Calu3 (cell line): Measurements from ENCODE around the gene DYNC1LI2. TPM values are rescaled to one million over a fixed set of nuclear protein-coding genes. Genes with fewer than 3 reads are reported as not detected.

Experiments used
- BruUV-seq: library from RNA; stranded (reverse); fragments of 400-500 nt; replicated peaks from 2 replicates; lab custom pipeline; 2021; lab: Mats Ljungman, UMichigan
- CTCF ChIA-PET: fragments of 300-600 bp; sonication (Branson Sonifier 250); formaldehyde crosslinking; loops from one replicate; lab custom pipeline; 2022; ENCODE audit warnings: antibody characterized with exemption; lab: Charles Lee
- DNase-seq: peaks from one replicate; pipeline ENCODE4 v3.0.0; 2022
- H3K27ac Mint-ChIP-seq: one replicate; pipeline ENCODE4 v1.8.0; 2022; ENCODE audit warnings: mixed read lengths; ENCODE audit not compliant: unreplicated experiment
- H3K27me3 Mint-ChIP-seq: one replicate; pipeline ENCODE4 v1.8.0; 2022; ENCODE audit warnings: mixed read lengths; ENCODE audit not compliant: unreplicated experiment
- H3K36me3 Mint-ChIP-seq: one replicate; pipeline ENCODE4 v1.8.0; 2022; ENCODE audit warnings: mild to moderate bottlenecking, moderate library complexity, mixed read lengths; ENCODE audit not compliant: insufficient read depth, unreplicated experiment
- H3K4me1 Mint-ChIP-seq: one replicate; pipeline ENCODE4 v1.8.0; 2022; ENCODE audit warnings: mild to moderate bottlenecking, low read depth, mixed read lengths; ENCODE audit not compliant: unreplicated experiment
- H3K4me3 Mint-ChIP-seq: one replicate; pipeline ENCODE4 v1.8.0; 2022; ENCODE audit warnings: mild to moderate bottlenecking, low read depth, moderate library complexity, mixed read lengths; ENCODE audit not compliant: unreplicated experiment
- H3K9me3 Mint-ChIP-seq: one replicate; pipeline ENCODE4 v1.8.0; 2022; ENCODE audit warnings: low read depth, mixed read lengths; ENCODE audit not compliant: unreplicated experiment
- intact Hi-C: fragments of 100-400 bp; cut with micrococcal nuclease; formaldehyde crosslinking; loops from one replicate; pipeline ENCODE4 v1.10.0; 2022; ENCODE audit not compliant: unreplicated experiment
- total RNA-seq: library from RNA; stranded (reverse); gene quantifications from 2 replicates; pipeline ENCODE4 v1.2.3, GENCODE V29; 2022
- TF ChIP-seq, protein P1 (sequence below): fragments of 200-600 bp; IDR thresholded peaks from one replicate; pipeline ENCODE4 v1.8.0; 2022; ENCODE audit warnings: antibody characterized with exemption; ENCODE audit not compliant: unreplicated experiment

Gene DYNC1LI2
- total RNA-seq, 1 experiment from 2014 or later, result 152 TPM

- Mint-ChIP-seq H3K4me1 (peaks cover 31% of the 10 kb centered on the region), H3K9me3 (no peaks in the 10 kb centered on the region), H3K27me3 (no peaks in the 10 kb centered on the region), H3K36me3 (peaks cover 35% of the 10 kb centered on the region), H3K27ac (peak overlapping the region; percentile 56), H3K4me3 (peak overlapping the region; percentile 89)
- BruUV-seq, result no TSS peak
- intact Hi-C loops, result loop anchor here (10.0 kb wide), 1 partner anchor 81 kb away; no protein-coding TSS in a partner anchor
- CTCF ChIA-PET, result interaction anchor here (0.6 to 1.6 kb wide), 6 partner anchors 9 to 88 kb away, joined by 3 to 6 read pairs (median 4); no protein-coding TSS in a partner anchor
- TF ChIP-seq, protein P1, sequence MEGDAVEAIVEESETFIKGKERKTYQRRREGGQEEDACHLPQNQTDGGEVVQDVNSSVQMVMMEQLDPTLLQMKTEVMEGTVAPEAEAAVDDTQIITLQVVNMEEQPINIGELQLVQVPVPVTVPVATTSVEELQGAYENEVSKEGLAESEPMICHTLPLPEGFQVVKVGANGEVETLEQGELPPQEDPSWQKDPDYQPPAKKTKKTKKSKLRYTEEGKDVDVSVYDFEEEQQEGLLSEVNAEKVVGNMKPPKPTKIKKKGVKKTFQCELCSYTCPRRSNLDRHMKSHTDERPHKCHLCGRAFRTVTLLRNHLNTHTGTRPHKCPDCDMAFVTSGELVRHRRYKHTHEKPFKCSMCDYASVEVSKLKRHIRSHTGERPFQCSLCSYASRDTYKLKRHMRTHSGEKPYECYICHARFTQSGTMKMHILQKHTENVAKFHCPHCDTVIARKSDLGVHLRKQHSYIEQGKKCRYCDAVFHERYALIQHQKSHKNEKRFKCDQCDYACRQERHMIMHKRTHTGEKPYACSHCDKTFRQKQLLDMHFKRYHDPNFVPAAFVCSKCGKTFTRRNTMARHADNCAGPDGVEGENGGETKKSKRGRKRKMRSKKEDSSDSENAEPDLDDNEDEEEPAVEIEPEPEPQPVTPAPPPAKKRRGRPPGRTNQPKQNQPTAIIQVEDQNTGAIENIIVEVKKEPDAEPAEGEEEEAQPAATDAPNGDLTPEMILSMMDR, result no peak
- peak; percentile 64 for DNase-seq
These were observed 55.3 kb downstream of the DYNC1LI2 start for GRCh38 chr16:66695935-66696668.

GRCh38 chr16:66695471-66695934 is 55.9 kb downstream of the DYNC1LI2 start:
- Mint-ChIP-seq H3K4me1 (peaks cover 37% of the 10 kb centered on the region), H3K9me3 (no peaks in the 10 kb centered on the region), H3K36me3 (peaks cover 36% of the 10 kb centered on the region), H3K27me3 (no peaks in the 10 kb centered on the region), H3K27ac (peak overlapping the region; percentile 56), H3K4me3 (peak overlapping the region; percentile 89)
- intact Hi-C loops, result loop anchor here (10.0 kb wide), 1 partner anchor 81 kb away; no protein-coding TSS in a partner anchor
- TF ChIP-seq, protein P1, result no peak
- CTCF ChIA-PET, result interaction anchor here (0.6 to 1.6 kb wide), 4 partner anchors 23 to 1455 kb away, joined by 3 to 5 read pairs (median 3); no protein-coding TSS in a partner anchor
- no peak for DNase-seq
- no TSS peak for BruUV-seq

DNA sequence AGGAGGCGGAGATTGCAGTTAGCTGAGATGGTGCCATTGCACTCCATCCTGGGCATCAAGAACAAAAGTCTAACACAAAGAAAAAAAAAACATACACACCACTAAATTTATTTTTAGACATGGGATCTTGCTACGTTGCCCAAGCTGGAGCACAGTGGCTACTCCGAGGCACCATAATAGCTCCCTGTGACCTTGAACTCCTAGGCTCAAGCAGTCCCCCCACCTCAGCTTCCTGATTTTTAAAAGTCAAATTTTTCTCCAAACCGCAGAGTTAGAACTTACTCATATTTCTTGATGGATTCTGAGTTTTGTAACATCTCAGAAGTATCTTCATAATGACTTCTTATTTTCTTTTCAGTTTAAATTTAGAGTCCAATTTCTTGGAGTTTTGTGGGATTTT is 58.3 kb downstream of the DYNC1LI2 start:
- Mint-ChIP-seq H3K27ac (no peak overlapping the region), H3K36me3 (peaks cover 39% of the 10 kb centered on the region), H3K4me1 (peaks cover 42% of the 10 kb centered on the region), H3K27me3 (no peaks in the 10 kb centered on the region), H3K9me3 (no peaks in the 10 kb centered on the region), H3K4me3 (no peak overlapping the region)
- no peak for DNase-seq
- no TSS peak for BruUV-seq
- CTCF ChIA-PET, result no interaction called here
- TF ChIP-seq, protein P1, result no peak
- intact Hi-C loops, result loop anchor here (10.0 kb wide), 1 partner anchor 78 kb away; no protein-coding TSS in a partner anchor

DNA sequence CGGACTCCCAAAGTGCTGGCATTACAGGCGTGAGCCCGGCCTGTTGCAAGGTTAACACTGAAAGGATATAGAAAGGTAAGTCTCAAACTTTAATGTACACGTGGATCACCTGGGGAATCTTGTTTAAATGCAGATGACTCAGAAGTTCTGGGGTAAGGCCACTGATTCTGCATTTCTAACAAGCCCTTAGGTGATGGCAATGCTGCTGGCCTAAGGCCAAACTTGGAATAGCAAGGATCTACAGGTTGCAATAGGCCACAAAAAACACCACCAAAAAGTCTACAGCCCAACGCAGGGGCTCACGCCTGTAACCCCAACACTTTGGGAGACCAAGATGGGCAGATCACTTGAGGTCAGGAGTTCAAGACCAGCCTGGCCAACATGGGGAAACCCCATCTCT is 59.1 kb downstream of the DYNC1LI2 start:
- CTCF ChIA-PET, result no interaction called here
- peaks cover 42% of the 10 kb centered on the region for H3K4me1 Mint-ChIP-seq

More for the DNA sequence above, 59.1 kb downstream of the DYNC1LI2 start:
- no peak overlapping the region for H3K27ac Mint-ChIP-seq
- no peaks in the 10 kb centered on the region for H3K27me3 Mint-ChIP-seq
- BruUV-seq, result no TSS peak
- peak; percentile 26 for DNase-seq
- TF ChIP-seq, protein P1, result no peak
- intact Hi-C loops, result loop anchor here (10.0 kb wide), 1 partner anchor 78 kb away; no protein-coding TSS in a partner anchor
- no peaks in the 10 kb centered on the region for H3K9me3 Mint-ChIP-seq
- no peak overlapping the region for H3K4me3 Mint-ChIP-seq
- peaks cover 39% of the 10 kb centered on the region for H3K36me3 Mint-ChIP-seq
